Stimulated activated naive B cell treated with anti-CD40 and anti-IgM and Interleukin-4, amounts not matched to agents 10 μg/mL and 1 μg/mL and 100 μg/mL, for 72 hours (primary cell): ENCODE data around the gene SHKBP1.

ENCODE experiments used
- ATAC-seq, 2 donors: fragments of 150-1000 bp; cut with Tn5 transposase; replicated peaks; 2 replicates each; pipeline ENCODE4 v1.10.0; 2021; ENCODE audit warnings: moderate library complexity in 1 of 2
- DNase-seq: peaks from one replicate; pipeline ENCODE4 v3.0.0; 2021
- H3K27ac Mint-ChIP-seq: one replicate; pipeline ENCODE4 v1.8.0; 2022; ENCODE audit warnings: mild to moderate bottlenecking, mixed read lengths
- H3K27me3 Mint-ChIP-seq, 2 donors: one replicate each; pipeline ENCODE4 v1.8.0; 2022; ENCODE audit warnings: mixed read lengths in 2 of 2
- H3K36me3 Mint-ChIP-seq, 2 donors: one replicate each; pipeline ENCODE4 v1.8.0; 2022; ENCODE audit warnings: mixed read lengths in 2 of 2, mild to moderate bottlenecking in 1 of 2
- H3K4me1 Mint-ChIP-seq, 2 donors: one replicate each; pipeline ENCODE4 v1.8.0; 2022; ENCODE audit warnings: mixed read lengths in 2 of 2, mild to moderate bottlenecking in 1 of 2
- H3K4me3 Mint-ChIP-seq, 2 donors: one replicate each; pipeline ENCODE4 v1.8.0; 2022; ENCODE audit warnings: mild to moderate bottlenecking in 2 of 2, mixed read lengths in 2 of 2, moderate library complexity in 1 of 2
- H3K9me3 Mint-ChIP-seq, 2 donors: one replicate each; pipeline ENCODE4 v1.8.0; 2022; ENCODE audit warnings: mixed read lengths in 2 of 2, mild to moderate bottlenecking in 1 of 2

SHKBP1 gene

DNA sequence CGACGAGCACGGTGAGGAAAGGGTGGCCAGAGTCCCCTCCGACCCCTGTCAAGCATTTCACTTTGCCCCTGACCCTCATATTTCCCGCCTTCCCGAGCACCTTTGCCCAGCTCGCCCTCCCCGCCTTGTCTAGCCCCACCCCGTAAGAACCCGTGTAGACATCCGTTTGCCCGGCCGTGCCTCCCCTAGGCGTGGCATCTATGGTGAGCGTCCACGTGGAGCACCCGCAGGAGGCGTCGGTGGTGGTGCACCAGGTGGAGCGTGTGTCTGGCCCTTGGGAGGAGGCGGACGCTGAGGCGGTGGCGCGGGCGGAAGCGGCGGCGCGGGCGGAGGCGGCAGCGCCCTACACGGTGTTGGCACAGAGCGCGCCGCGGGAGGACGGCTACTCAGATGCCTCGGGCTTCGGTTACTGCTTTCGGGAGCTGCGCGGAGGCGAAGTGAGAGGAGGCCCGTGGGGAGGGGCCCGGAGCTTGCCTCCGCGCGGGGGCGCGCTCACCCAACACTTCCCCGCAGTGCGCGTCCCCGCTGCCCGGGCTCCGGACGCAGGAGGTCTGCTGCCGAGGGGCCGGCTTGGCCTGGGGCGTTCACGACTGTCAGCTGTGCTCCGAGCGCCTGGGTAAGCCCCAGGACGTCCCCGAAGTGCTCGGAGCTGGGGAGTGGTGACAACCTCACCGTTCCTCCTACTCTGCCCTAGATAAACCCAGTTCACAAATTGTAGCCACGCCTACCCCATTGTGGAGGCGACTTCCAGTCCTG is 28.7 kb downstream of the SHKBP1 start:
- H3K27ac Mint-ChIP-seq: peak overlapping the region; percentile 77
- DNase-seq (peak; percentile 70), ATAC-seq (peak; percentile 46 to 60)
- H3K4me3 Mint-ChIP-seq: peak overlapping the region; percentile 82 to 84
- H3K36me3 Mint-ChIP-seq: peaks cover 0 to 2% of the 10 kb centered on the region in 2 donors
- H3K27me3 Mint-ChIP-seq: peaks cover 23 to 36% of the 10 kb centered on the region in 2 donors
- peaks cover 53 to 70% of the 10 kb centered on the region in 2 donors for H3K4me1 Mint-ChIP-seq
- peaks cover 2 to 3% of the 10 kb centered on the region in 2 donors for H3K9me3 Mint-ChIP-seq

- H3K4me1 Mint-ChIP-seq: peaks cover 45 to 60% of the 10 kb centered on the region in 2 donors
- H3K9me3 Mint-ChIP-seq: peaks cover 2 to 3% of the 10 kb centered on the region in 2 donors
- H3K4me3 Mint-ChIP-seq: peak overlapping the region; percentile 25 to 27
- DNase-seq (no peak), ATAC-seq (no peak)
- H3K36me3 Mint-ChIP-seq: peaks cover 0 to 2% of the 10 kb centered on the region in 2 donors
- peaks cover 10 to 23% of the 10 kb centered on the region in 2 donors for H3K27me3 Mint-ChIP-seq
- H3K27ac Mint-ChIP-seq: peak overlapping the region; percentile 82
These were observed 30.9 kb downstream of the SHKBP1 start for GRCh38 chr19:40607311-40608239.

DNA sequence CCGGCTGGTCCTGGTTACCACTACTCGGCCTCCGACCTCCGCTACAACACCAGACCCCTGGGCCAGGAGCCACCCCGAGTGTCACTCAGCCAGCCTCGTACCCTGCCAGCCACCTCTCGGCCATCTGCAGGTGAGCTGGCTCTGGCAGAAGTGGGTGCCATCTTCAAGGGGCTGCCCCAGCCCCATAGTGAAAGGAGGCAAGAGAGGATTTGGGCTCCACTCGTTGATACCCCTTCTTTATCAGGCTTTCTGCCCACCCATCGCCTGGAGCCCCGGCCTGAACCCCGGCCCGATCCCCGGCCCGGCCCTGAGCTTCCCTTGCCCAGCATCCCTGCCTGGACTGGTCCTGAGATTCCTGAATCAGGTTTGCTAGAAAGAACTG is 31.6 kb downstream of the SHKBP1 start:
- DNase-seq (no peak), ATAC-seq (no peak)
- peaks cover 45 to 60% of the 10 kb centered on the region in 2 donors for H3K4me1 Mint-ChIP-seq
- peaks cover 0 to 2% of the 10 kb centered on the region in 2 donors for H3K36me3 Mint-ChIP-seq
- peaks cover 6 to 23% of the 10 kb centered on the region in 2 donors for H3K27me3 Mint-ChIP-seq
- peak overlapping the region; percentile 3 to 26 for H3K4me3 Mint-ChIP-seq
- H3K9me3 Mint-ChIP-seq: peaks cover 2 to 3% of the 10 kb centered on the region in 2 donors
- peak overlapping the region; percentile 82 for H3K27ac Mint-ChIP-seq

GRCh38 chr19:40608957-40609356 is 32.3 kb downstream of the SHKBP1 start:
- H3K27ac Mint-ChIP-seq: peak overlapping the region; percentile 91
- peaks cover 0 to 2% of the 10 kb centered on the region in 2 donors for H3K36me3 Mint-ChIP-seq
- H3K9me3 Mint-ChIP-seq: peaks cover 2 to 3% of the 10 kb centered on the region in 2 donors
- ATAC-seq: no peak
- no peak for DNase-seq
- peak overlapping the region; percentile 80 to 86 for H3K4me3 Mint-ChIP-seq
- H3K27me3 Mint-ChIP-seq: peaks cover 3 to 18% of the 10 kb centered on the region in 2 donors
- peaks cover 41 to 60% of the 10 kb centered on the region in 2 donors for H3K4me1 Mint-ChIP-seq

DNA sequence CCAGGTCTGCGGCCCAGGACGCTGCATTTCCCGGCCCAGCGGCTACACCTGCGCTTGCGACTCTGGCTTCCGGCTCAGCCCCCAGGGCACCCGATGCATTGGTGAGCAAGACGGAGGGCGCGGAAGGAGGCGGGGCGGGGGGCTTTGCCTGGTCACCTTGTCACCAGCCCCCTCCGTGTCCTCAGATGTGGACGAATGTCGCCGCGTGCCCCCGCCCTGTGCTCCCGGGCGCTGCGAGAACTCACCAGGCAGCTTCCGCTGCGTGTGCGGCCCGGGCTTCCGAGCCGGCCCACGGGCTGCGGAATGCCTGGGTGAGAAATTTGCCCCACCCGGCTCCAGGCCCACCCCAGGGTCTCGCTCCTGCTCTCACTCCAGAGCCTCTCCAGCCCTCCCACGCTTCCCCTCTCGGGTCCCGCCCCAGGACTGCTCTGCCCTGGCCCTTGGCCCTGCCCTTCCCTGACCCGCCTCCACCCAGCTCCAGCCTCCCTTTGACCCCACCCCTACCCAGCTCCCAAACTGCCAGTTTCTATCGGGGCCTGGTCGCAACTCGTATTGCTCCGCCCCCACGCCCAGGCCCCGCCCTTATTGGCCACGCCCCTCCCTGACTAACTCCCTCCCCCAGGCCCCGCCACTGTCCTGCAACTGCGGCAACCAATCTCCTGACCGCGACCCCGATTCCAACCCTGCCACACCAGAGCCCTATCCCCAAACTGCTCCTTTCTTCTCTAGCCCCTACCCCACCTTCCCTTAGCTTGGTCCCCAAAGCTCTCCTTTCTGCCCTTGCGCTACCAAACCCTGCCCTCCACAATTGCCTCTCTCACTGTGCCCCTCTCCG is 33.1 kb downstream of the SHKBP1 start:
- Mint-ChIP-seq H3K9me3 (no peaks in the 10 kb centered on the region), H3K36me3 (peaks cover 0 to 3% of the 10 kb centered on the region in 2 donors), H3K27me3 (peaks cover 0 to 14% of the 10 kb centered on the region in 2 donors), H3K27ac (peak overlapping the region; percentile 91), H3K4me1 (peaks cover 45 to 58% of the 10 kb centered on the region in 2 donors), H3K4me3 (peak overlapping the region; percentile 80 to 86)
- ATAC-seq (peak; percentile 59 to 73), DNase-seq (peak; percentile 84)

DNA sequence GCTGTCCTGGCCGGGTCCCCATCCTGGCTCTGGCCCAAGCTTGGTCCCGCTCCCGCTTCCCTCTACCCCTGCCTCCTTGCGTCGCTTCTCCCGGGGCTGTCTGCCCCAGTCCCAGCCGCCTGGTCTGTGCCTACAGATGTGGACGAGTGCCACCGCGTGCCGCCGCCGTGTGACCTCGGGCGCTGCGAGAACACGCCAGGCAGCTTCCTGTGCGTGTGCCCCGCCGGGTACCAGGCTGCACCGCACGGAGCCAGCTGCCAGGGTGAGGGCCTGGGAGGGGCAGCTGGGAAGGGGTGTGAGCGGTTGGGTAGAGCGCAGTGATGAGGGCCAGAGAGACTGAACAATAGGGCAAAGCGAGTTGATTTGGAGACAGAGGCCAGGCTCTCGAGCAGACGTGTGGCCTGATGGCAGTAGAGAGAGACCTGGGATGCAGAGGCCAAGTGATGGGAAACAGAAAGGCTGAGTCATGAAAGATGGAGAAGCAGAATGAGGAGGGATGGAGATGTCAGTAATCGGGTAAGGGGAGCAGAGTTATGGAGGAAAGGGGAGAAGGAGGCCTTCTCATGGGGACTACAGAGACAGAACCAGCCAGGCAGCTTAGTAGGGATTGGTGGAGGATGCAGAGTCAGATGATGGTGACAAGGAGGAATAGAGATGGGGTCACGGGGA is 33.9 kb downstream of the SHKBP1 start:
- peak overlapping the region; percentile 91 for H3K27ac Mint-ChIP-seq
- peaks cover 45 to 56% of the 10 kb centered on the region in 2 donors for H3K4me1 Mint-ChIP-seq
- peak; percentile 11 to 24 for ATAC-seq
- H3K4me3 Mint-ChIP-seq: peak overlapping the region; percentile 80 to 86
- peaks cover 0 to 14% of the 10 kb centered on the region in 2 donors for H3K27me3 Mint-ChIP-seq
- no peaks in the 10 kb centered on the region for H3K9me3 Mint-ChIP-seq
- DNase-seq: no peak
- H3K36me3 Mint-ChIP-seq: peaks cover 0 to 4% of the 10 kb centered on the region in 2 donors

DNA sequence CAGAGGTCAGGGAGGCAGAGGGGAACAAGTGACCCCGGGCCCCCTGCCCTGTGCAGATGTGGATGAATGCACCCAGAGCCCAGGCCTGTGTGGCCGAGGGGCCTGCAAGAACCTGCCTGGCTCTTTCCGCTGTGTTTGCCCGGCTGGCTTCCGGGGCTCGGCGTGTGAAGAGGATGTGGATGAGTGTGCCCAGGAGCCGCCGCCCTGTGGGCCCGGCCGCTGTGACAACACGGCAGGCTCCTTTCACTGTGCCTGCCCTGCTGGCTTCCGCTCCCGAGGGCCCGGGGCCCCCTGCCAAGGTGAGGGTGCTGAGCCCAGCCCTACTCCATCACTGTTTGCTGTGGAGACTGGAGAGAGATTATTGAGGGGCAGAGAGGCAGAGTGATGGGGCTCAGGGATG is 34.4 kb downstream of the SHKBP1 start:
- no peaks in the 10 kb centered on the region for H3K9me3 Mint-ChIP-seq
- peaks cover 43 to 50% of the 10 kb centered on the region in 2 donors for H3K4me1 Mint-ChIP-seq
- H3K27ac Mint-ChIP-seq: no peak overlapping the region
- DNase-seq (no peak), ATAC-seq (no peak)
- no peak overlapping the region for H3K4me3 Mint-ChIP-seq
- H3K36me3 Mint-ChIP-seq: peaks cover 4% of the 10 kb centered on the region in 2 donors
- peaks cover 0 to 14% of the 10 kb centered on the region in 2 donors for H3K27me3 Mint-ChIP-seq

DNA sequence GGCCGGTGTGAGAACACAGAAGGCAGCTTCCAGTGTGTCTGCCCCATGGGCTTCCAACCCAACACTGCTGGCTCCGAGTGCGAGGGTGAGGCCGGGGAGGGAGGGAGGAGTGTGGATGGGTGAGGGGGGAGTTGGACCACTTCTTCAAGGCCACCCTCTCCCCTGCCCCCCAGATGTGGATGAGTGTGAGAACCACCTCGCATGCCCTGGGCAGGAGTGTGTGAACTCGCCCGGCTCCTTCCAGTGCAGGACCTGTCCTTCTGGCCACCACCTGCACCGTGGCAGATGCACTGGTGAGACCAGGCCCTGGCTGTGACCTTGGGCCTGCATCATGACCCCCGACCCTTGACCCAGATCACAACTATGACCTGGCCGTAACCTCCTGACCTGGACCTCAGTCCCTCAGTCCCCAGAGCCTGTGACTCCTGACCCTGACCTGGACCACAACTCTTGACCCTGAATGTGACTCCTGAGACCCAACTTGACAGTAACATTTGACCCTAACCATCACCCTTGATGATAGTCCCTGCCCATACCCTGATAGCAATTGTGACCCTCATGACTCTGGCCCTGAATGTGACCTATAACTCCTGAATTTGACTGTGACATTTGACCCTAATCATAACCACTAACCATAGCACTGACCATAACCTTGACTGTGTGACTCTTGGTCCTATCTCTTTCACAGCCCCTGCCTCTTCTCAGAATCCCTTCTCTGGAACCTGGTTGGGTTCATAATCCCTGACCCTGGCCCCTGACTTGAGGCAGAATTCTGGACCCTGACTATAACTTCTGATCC is 35.4 kb downstream of the SHKBP1 start:
- Mint-ChIP-seq H3K27ac (no peak overlapping the region), H3K9me3 (no peaks in the 10 kb centered on the region), H3K36me3 (peaks cover 4 to 8% of the 10 kb centered on the region in 2 donors), H3K27me3 (peaks cover 0 to 10% of the 10 kb centered on the region in 2 donors), H3K4me1 (peaks cover 42 to 49% of the 10 kb centered on the region in 2 donors), H3K4me3 (no peak overlapping the region)
- no peak for ATAC-seq
- no peak for DNase-seq

GRCh38 chr19:40612831-40613689 is 36.4 kb downstream of the SHKBP1 start:
- Mint-ChIP-seq H3K36me3 (peaks cover 4 to 6% of the 10 kb centered on the region in 2 donors), H3K27me3 (peaks cover 0 to 1% of the 10 kb centered on the region in 2 donors), H3K4me1 (peaks cover 37 to 49% of the 10 kb centered on the region in 2 donors), H3K27ac (peak overlapping the region; percentile 97), H3K4me3 (peak overlapping the region; percentile 89 to 93), H3K9me3 (no peaks in the 10 kb centered on the region)
- ATAC-seq (peak; percentile 20 to 28), DNase-seq (peak; percentile 70)

GRCh38 chr19:40613690-40614621 is 37.3 kb downstream of the SHKBP1 start:
- H3K9me3 Mint-ChIP-seq: no peaks in the 10 kb centered on the region
- peak; percentile 71 to 75 for ATAC-seq
- no peaks in the 10 kb centered on the region for H3K27me3 Mint-ChIP-seq
- peaks cover 4 to 6% of the 10 kb centered on the region in 2 donors for H3K36me3 Mint-ChIP-seq
- peak overlapping the region; percentile 97 for H3K27ac Mint-ChIP-seq
- peak overlapping the region; percentile 89 to 93 for H3K4me3 Mint-ChIP-seq
- peak; percentile 80 for DNase-seq
- H3K4me1 Mint-ChIP-seq: peaks cover 34 to 45% of the 10 kb centered on the region in 2 donors
